K562 (cell line): ENCODE measurements around the gene KIN. TPM values are rescaled to one million over a fixed set of nuclear protein-coding genes. Genes with fewer than 3 reads are reported as not detected.

Source experiments
- ATAC-seq: fragments of 200-7000 bp; cut with Tn5 transposase; 3 replicates; pipeline ENCODE4 v1.9.1; 2020; ENCODE audit warnings: moderate library complexity
- BruUV-seq: library from RNA; stranded (reverse); fragments of 400-500 nt; replicated peaks from 2 replicates; lab custom pipeline; 2021; lab: Mats Ljungman, UMichigan
- CTCF ChIA-PET: fragments of 300-600 bp; formaldehyde crosslinking; extraction: SDS; loops from one replicate; lab custom pipeline; 2021; ENCODE audit warnings: low intra/inter-chr PET ratio; lab: Yijun Ruan, JAX
- POLR2A ChIA-PET: fragments of 300-600, 350-650 bp; sonication (Branson Sonifier 250); formaldehyde crosslinking; extraction: SDS; loops from one replicate; lab custom pipeline; 2021; ENCODE audit warnings: antibody characterized with exemption, inconsistent platforms; lab: Yijun Ruan, JAX
- DNase-seq, 4 experiments: peaks; one replicate each; pipeline versions ENCODE4 v3.0.0 to v3.0.0-alpha.2; 2011 to 2018; ENCODE audit warnings: low spot score in 3 of 4, mixed read lengths in 3 of 4; ENCODE audit errors: extremely low read depth in 1 of 4
- FAIRE-seq: peaks from 2 replicates; lab custom pipeline; 2011; peaks lifted over from hg19 to GRCh38; lab: Jason Lieb, UNC
- H2AFZ ChIP-seq: 2 replicates; pipeline ENCODE4 v1.6.0; 2011; ENCODE audit warnings: low read depth, low read length, control low read depth, inconsistent platforms
- H3K27ac ChIP-seq: fragments of 200-600 bp; 3 replicates; pipeline ENCODE4 v1.8.0; 2011; ENCODE audit warnings: low read depth, mild to moderate bottlenecking, control low read depth, inconsistent platforms, low read length, moderate library complexity, mixed read lengths; ENCODE audit errors: extremely low read depth
- H3K27me3 ChIP-seq, 2 experiments: fragments of 300-600 bp in 1 of 2; 2 replicates in 1 of 2; 3 replicates in 1 of 2; pipeline versions ENCODE4 v1.6.0 to v1.8.0; 2011; ENCODE audit warnings: inconsistent platforms in 2 of 2, low read length in 2 of 2, mild to moderate bottlenecking in 1 of 2, mixed read lengths in 1 of 2, moderate library complexity in 1 of 2; ENCODE audit not compliant: control insufficient read depth in 2 of 2, insufficient read depth in 2 of 2
- H3K36me3 ChIP-seq: fragments of 300-600 bp; 3 replicates; pipeline ENCODE4 v1.8.0; 2011; ENCODE audit warnings: mild to moderate bottlenecking, low read length, inconsistent platforms; ENCODE audit not compliant: control insufficient read depth, insufficient read depth
- H3K4me1 ChIP-seq, 2 experiments: fragments of 200-600 bp in 1 of 2; replicated peaks in 1 of 2; 2 replicates in 1 of 2; 3 replicates in 1 of 2; pipeline versions ENCODE4 v1.5.1 to v1.8.0; 2011; ENCODE audit warnings: inconsistent platforms in 2 of 2, low read length in 2 of 2, mild to moderate bottlenecking in 1 of 2, mixed read lengths in 1 of 2, moderate library complexity in 1 of 2; ENCODE audit not compliant: control insufficient read depth in 2 of 2, insufficient read depth in 2 of 2
- H3K4me2 ChIP-seq: 2 replicates; pipeline ENCODE4 v1.6.1; 2011; ENCODE audit warnings: low read length, control low read depth, inconsistent platforms, mixed read lengths; ENCODE audit not compliant: insufficient read depth
- H3K4me3 ChIP-seq: fragments of 200-600 bp; sonication (generic), shearing (Covaris generic); 2 replicates; pipeline ENCODE4 v1.5.1; 2016; ENCODE audit warnings: control low read depth, inconsistent platforms
- H3K79me2 ChIP-seq: fragments of 200-600 bp; 3 replicates; pipeline ENCODE4 v1.8.0; 2011; ENCODE audit warnings: low read length, inconsistent platforms; ENCODE audit not compliant: control insufficient read depth, insufficient read depth
- H3K9ac ChIP-seq, 2 experiments: 2 replicates each; pipeline versions ENCODE4 v1.6.0 to v1.6.1; 2011; ENCODE audit warnings: low read depth in 2 of 2, low read length in 2 of 2, control low read depth in 1 of 2, inconsistent platforms in 1 of 2, mild to moderate bottlenecking in 1 of 2, mixed read lengths in 1 of 2; ENCODE audit not compliant: insufficient read depth in 1 of 2
- H3K9me1 ChIP-seq: one replicate; pipeline ENCODE4 v1.6.0; 2011; ENCODE audit warnings: inconsistent platforms, mild to moderate bottlenecking, low read length, moderate library complexity; ENCODE audit not compliant: control insufficient read depth, insufficient read depth
- H3K9me3 ChIP-seq: replicated peaks from 2 replicates; pipeline ENCODE4 v1.5.1; 2011; ENCODE audit warnings: low read depth, low read length, inconsistent platforms; ENCODE audit not compliant: control insufficient read depth, insufficient read depth
- H4K20me1 ChIP-seq: replicated peaks from 2 replicates; pipeline ENCODE4 v1.6.1; 2011; ENCODE audit warnings: low read length, inconsistent platforms, mixed read lengths; ENCODE audit not compliant: control insufficient read depth, insufficient read depth
- EGR1 ChIP-seq: fragments of 450-650 bp; conservative IDR thresholded peaks from 2 replicates; pipeline ENCODE4 v1.6.1; 2017; ENCODE audit warnings: mild to moderate bottlenecking
- ETS2 ChIP-seq: IDR thresholded peaks from 2 replicates; pipeline ENCODE4 v1.6.1; 2016; ENCODE audit warnings: borderline replicate concordance, missing genetic modification characterization, mild to moderate bottlenecking, moderate library complexity, missing compliant biosample characterization; ENCODE audit not compliant: poor library complexity, severe bottlenecking
- FOXA3 ChIP-seq, 2 experiments: fragments of 450-650 bp in 1 of 2; sonication (generic) in 1 of 2; formaldehyde crosslinking; IDR thresholded peaks in 1 of 2; conservative IDR thresholded peaks in 1 of 2; 2 replicates each; pipeline versions ENCODE4 v1.4.0 to v1.8.0; 2020 to 2022; ENCODE audit warnings: mild to moderate bottlenecking in 2 of 2, missing genetic modification reagents in 1 of 2
- HNRNPH1 ChIP-seq: fragments of 200-400 bp; formaldehyde crosslinking; optimal IDR thresholded peaks from 2 replicates; pipeline ENCODE3; 2017; ENCODE audit warnings: low read depth, mild to moderate bottlenecking, low read length, moderate library complexity
- KLF16 ChIP-seq: IDR thresholded peaks from 2 replicates; pipeline ENCODE4 v1.6.1; 2016; ENCODE audit warnings: antibody characterized with exemption
- NFYB ChIP-seq: IDR thresholded peaks from 2 replicates; pipeline ENCODE4 v1.6.1; 2011; ENCODE audit warnings: mild to moderate bottlenecking, moderate library complexity; ENCODE audit not compliant: insufficient read length; ENCODE audit errors: extremely low read depth
- RB1 ChIP-seq: fragments of 450-650 bp; IDR thresholded peaks from 2 replicates; pipeline ENCODE4 v1.6.1; 2017; ENCODE audit warnings: low read depth, mild to moderate bottlenecking
- RCOR1 ChIP-seq, 2 experiments: IDR thresholded peaks; 2 replicates each; pipeline ENCODE4 v1.6.1; 2012; ENCODE audit warnings: low read depth in 2 of 2, low read length in 2 of 2, borderline replicate concordance in 1 of 2, improper control_type of control experiment in 1 of 2
- SIRT6 ChIP-seq: IDR thresholded peaks from one replicate; pipeline ENCODE4 v1.6.1; 2012; ENCODE audit warnings: low read depth, mild to moderate bottlenecking, control low read depth, inconsistent platforms, low read length, moderate library complexity
- TCF7L2 ChIP-seq: fragments of 150-350 bp; IDR thresholded peaks from 2 replicates; pipeline ENCODE4 v1.6.1; 2016; ENCODE audit warnings: low read depth, mild to moderate bottlenecking, low read length, moderate library complexity
- XRCC4 ChIP-seq: IDR thresholded peaks from one replicate; pipeline ENCODE4 v1.6.1; 2011; ENCODE audit not compliant: insufficient read depth, insufficient read length; ENCODE audit errors: extremely low read depth
- ZNF707 ChIP-seq: fragments of 250-450 bp; sonication (Bioruptor Pico); conservative IDR thresholded peaks from 2 replicates; pipeline ENCODE4 v1.8.0; 2022; ENCODE audit warnings: inconsistent platforms, mild to moderate bottlenecking, moderate library complexity
- WGBS: fragments of 100-300 bp; shearing (Covaris generic); methylation state at CpG from one replicate; pipeline ENCODE4 v1.1.6; 2016; ENCODE audit warnings: low coverage, mixed read lengths; ENCODE audit not compliant: insufficient coverage; ENCODE audit errors: missing lambda C conversion rate; 5-methylcytosine and 5-hydroxymethylcytosine counted together
- in situ Hi-C: fragments of 300-500 bp; cut with MboI; formaldehyde crosslinking; loops from 4 replicates; pipeline ENCODE4 v1.15.0; 2018; ENCODE audit warnings: inconsistent platforms, mixed read lengths
- intact Hi-C: fragments of 100-400 bp; cut with micrococcal nuclease; formaldehyde crosslinking; loops from 2 replicates; pipeline ENCODE4 v1.14.2; 2022
- polyA plus RNA-seq, 8 experiments: library from polyadenylated mRNA; depleted of rRNA in 4 of 8; stranded (reverse) in 5 of 8; unstranded in 3 of 8; fragments of >200 nt; fragmentation: Nextera tagmentation in 2 of 8; fragmentation: Illumina TruSeq in 1 of 8; extraction: Ambion mirVana in 2 of 8; extraction: Trizol in 1 of 8; gene quantifications; 2 replicates each; pipeline versions ENCODE4 v1.2.1 to v1.2.3, GENCODE V29; 2011 to 2014; ENCODE audit warnings: inconsistent platforms in 1 of 8, missing spikeins in 1 of 8
- total RNA-seq, 7 experiments: library from RNA; depleted of rRNA in 6 of 7; stranded (reverse); fragments of >200 nt in 6 of 7; fragmentation: Illumina TruSeq in 2 of 7; extraction: Trizol in 2 of 7; gene quantifications; 2 replicates each; pipeline versions ENCODE4 v1.2.1 to v1.2.3, GENCODE V29; 2011 to 2021; ENCODE audit warnings: low replicate concordance in 1 of 7
- TF ChIP-seq, protein P1 (sequence below): fragments of 450-650 bp; IDR thresholded peaks from 2 replicates; pipeline ENCODE4 v1.6.1; 2018; ENCODE audit warnings: mild to moderate bottlenecking, low read depth; ENCODE audit not compliant: partially characterized antibody
- TF ChIP-seq, protein P2 (sequence below): sonication (generic); formaldehyde crosslinking; IDR thresholded peaks from 2 replicates; pipeline ENCODE4 v1.8.0; 2023; ENCODE audit warnings: mild to moderate bottlenecking, missing genetic modification reagents

Gene KIN
- total and polyA plus RNA-seq, 9 of the 15 experiments (the other 6 are each of a cell fraction or from before 2014, with no cell fraction given), result 11.7 to 35.6 (median 16.0) TPM

GRCh38 chr10:7767209-7767608 is 20.6 kb downstream of the KIN start:
- CTCF ChIA-PET, result no interaction called here
- Histone ChIP-seq H3K9me3 (no peaks in the 10 kb centered on the region), H3K4me3 (no peak overlapping the region), H3K36me3 (peaks cover 60% of the 10 kb centered on the region), H3K4me1 (peaks cover 0 to 5% of the 10 kb centered on the region in 2 experiments; a peak in 2 of 5 replicates), H4K20me1 (no peaks in the 10 kb centered on the region), H3K4me2 (no peak overlapping the region), H3K9ac (no peak overlapping the region), H3K27ac (no peak overlapping the region), H2AFZ (no peak overlapping the region), H3K9me1 (no peaks in the 10 kb centered on the region), H3K27me3 (no peaks in the 10 kb centered on the region), H3K79me2 (no peaks in the 10 kb centered on the region)
- intact Hi-C loops, result no loop called here
- 92% methylated on average over 10 of the region's 10 CpGs for WGBS
- TF ChIP-seq FOXA3 (CRISPR knock-in tag; conservative IDR thresholded peaks at IDR 0.05 in 1 of 2, IDR thresholded peaks at IDR 0.05 in 1 of 2) (no peak), RB1 (no peak), NFYB (no peak), XRCC4 (no peak), EGR1 (no peak), HNRNPH1 (no peak), TCF7L2 (no peak), SIRT6 (no peak), ETS2 (tag) (no peak), RCOR1 (IDR thresholded peaks at IDR 0.05; ENCODE audit: borderline replicate concordance in 1 of 2, low read depth in 2 of 2, low read length in 2 of 2) (no peak), KLF16 (no peak), ZNF707 (CRISPR knock-in tag) (no peak)
- TF ChIP-seq, protein P1, sequence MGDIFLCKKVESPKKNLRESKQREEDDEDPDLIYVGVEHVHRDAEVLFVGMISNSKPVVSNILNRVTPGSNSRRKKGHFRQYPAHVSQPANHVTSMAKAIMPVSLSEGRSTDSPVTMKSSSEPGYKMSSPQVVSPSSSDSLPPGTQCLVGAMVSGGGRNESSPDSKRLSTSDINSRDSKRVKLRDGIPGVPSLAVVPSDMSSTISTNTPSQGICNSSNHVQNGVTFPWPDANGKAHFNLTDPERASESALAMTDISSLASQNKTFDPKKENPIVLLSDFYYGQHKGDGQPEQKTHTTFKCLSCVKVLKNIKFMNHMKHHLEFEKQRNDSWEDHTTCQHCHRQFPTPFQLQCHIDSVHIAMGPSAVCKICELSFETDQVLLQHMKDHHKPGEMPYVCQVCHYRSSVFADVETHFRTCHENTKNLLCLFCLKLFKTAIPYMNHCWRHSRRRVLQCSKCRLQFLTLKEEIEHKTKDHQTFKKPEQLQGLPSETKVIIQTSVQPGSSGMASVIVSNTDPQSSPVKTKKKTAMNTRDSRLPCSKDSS, result no peak
- TF ChIP-seq, protein P2, sequence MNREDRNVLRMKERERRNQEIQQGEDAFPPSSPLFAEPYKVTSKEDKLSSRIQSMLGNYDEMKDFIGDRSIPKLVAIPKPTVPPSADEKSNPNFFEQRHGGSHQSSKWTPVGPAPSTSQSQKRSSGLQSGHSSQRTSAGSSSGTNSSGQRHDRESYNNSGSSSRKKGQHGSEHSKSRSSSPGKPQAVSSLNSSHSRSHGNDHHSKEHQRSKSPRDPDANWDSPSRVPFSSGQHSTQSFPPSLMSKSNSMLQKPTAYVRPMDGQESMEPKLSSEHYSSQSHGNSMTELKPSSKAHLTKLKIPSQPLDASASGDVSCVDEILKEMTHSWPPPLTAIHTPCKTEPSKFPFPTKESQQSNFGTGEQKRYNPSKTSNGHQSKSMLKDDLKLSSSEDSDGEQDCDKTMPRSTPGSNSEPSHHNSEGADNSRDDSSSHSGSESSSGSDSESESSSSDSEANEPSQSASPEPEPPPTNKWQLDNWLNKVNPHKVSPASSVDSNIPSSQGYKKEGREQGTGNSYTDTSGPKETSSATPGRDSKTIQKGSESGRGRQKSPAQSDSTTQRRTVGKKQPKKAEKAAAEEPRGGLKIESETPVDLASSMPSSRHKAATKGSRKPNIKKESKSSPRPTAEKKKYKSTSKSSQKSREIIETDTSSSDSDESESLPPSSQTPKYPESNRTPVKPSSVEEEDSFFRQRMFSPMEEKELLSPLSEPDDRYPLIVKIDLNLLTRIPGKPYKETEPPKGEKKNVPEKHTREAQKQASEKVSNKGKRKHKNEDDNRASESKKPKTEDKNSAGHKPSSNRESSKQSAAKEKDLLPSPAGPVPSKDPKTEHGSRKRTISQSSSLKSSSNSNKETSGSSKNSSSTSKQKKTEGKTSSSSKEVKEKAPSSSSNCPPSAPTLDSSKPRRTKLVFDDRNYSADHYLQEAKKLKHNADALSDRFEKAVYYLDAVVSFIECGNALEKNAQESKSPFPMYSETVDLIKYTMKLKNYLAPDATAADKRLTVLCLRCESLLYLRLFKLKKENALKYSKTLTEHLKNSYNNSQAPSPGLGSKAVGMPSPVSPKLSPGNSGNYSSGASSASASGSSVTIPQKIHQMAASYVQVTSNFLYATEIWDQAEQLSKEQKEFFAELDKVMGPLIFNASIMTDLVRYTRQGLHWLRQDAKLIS, result no peak
- DNase-seq (no peak), ATAC-seq (no peak), FAIRE-seq (no peak)
- in situ Hi-C loops, result no loop called here
- BruUV-seq, result no TSS peak
- POLR2A ChIA-PET, result interaction anchor here (1.1 kb wide), 1 partner anchor 9 kb away, joined by 4 read pairs; no protein-coding TSS in a partner anchor
